Hepatocyte (in vitro differentiated cells): ENCODE data around the gene TRMT1. TPM values are rescaled to one million over a fixed set of nuclear protein-coding genes. Genes with fewer than 3 reads are reported as not detected.

Experiments
- DNase-seq: peaks from one replicate; pipeline ENCODE4 v3.0.0-alpha.2; 2016; ENCODE audit warnings: low spot score
- H2AFZ ChIP-seq: fragments of 200-600 bp; sonication (generic); 2 replicates; pipeline ENCODE4 v1.6.0; 2016; ENCODE audit warnings: antibody characterized with exemption, mild to moderate bottlenecking
- H3K27ac ChIP-seq: fragments of 200-600 bp; sonication (generic); 2 replicates; pipeline ENCODE4 v1.5.1; 2016; ENCODE audit warnings: mild to moderate bottlenecking
- H3K27me3 ChIP-seq: fragments of 200-600 bp; sonication (generic); 2 replicates; pipeline ENCODE4 v1.6.1; 2016
- H3K36me3 ChIP-seq: fragments of 200-600 bp; sonication (generic); replicated peaks from 2 replicates; pipeline ENCODE4 v1.5.1; 2016; ENCODE audit warnings: low read depth; ENCODE audit not compliant: insufficient read depth
- H3K4me1 ChIP-seq: fragments of 200-600 bp; sonication (generic); 2 replicates; pipeline ENCODE4 v1.5.1; 2016; ENCODE audit warnings: mild to moderate bottlenecking, moderate library complexity; ENCODE audit not compliant: insufficient read depth
- H3K4me2 ChIP-seq: fragments of 200-600 bp; sonication (generic); 2 replicates; pipeline ENCODE4 v1.6.0; 2016
- H3K4me3 ChIP-seq: fragments of 200-600 bp; sonication (generic); 2 replicates; pipeline ENCODE4 v1.5.1; 2016; ENCODE audit warnings: mild to moderate bottlenecking
- H3K79me2 ChIP-seq: fragments of 200-600 bp; sonication (generic); 2 replicates; pipeline ENCODE4 v1.6.0; 2017; ENCODE audit warnings: mild to moderate bottlenecking
- H3K9me2 ChIP-seq: fragments of 200-600 bp; sonication (generic); replicated peaks from 2 replicates; pipeline ENCODE4 v1.6.0; 2017; ENCODE audit warnings: mild to moderate bottlenecking; ENCODE audit not compliant: insufficient read depth
- H3K9me3 ChIP-seq: fragments of 200-600 bp; sonication (generic); 2 replicates; pipeline ENCODE4 v1.5.1; 2016; ENCODE audit warnings: low read depth, mild to moderate bottlenecking
- H4K20me1 ChIP-seq: fragments of 200-600 bp; sonication (generic); 2 replicates; pipeline ENCODE4 v1.6.0; 2016; ENCODE audit warnings: mild to moderate bottlenecking; ENCODE audit not compliant: insufficient read depth, poor library complexity, severe bottlenecking
- EZH2 ChIP-seq: fragments of 200-600 bp; sonication (generic); IDR thresholded peaks from 2 replicates; pipeline ENCODE4 v1.6.1; 2016; ENCODE audit warnings: antibody characterized with exemption, mild to moderate bottlenecking, borderline replicate concordance
- EZH2phosphoT487 ChIP-seq: fragments of 200-600 bp; sonication (generic); IDR thresholded peaks from one replicate; pipeline ENCODE4 v1.6.1; 2018; ENCODE audit warnings: antibody characterized with exemption, mild to moderate bottlenecking, low read depth, moderate library complexity; ENCODE audit not compliant: unreplicated experiment, severe bottlenecking
- WGBS: methylation state at CpG from one replicate; pipeline ENCODE4 v1.1.6; 2016; ENCODE audit warnings: low lambda C conversion rate; ENCODE audit errors: missing lambda C conversion rate; 5-methylcytosine and 5-hydroxymethylcytosine counted together
- polyA plus RNA-seq: library from polyadenylated mRNA; unstranded; fragments of >200 nt; fragmentation: Nextera tagmentation; extraction: Ambion mirVana; gene quantifications from 2 replicates; pipeline ENCODE4 v1.2.1, GENCODE V29; 2016
- total RNA-seq: library from RNA; depleted of rRNA; stranded (reverse); fragments of >200 nt; gene quantifications from 2 replicates; pipeline ENCODE4 v1.2.3, GENCODE V29; 2014
- TF ChIP-seq, protein P1 (sequence below): fragments of 200-600 bp; sonication (generic); IDR thresholded peaks from 2 replicates; pipeline ENCODE4 v1.5.1; 2016; ENCODE audit warnings: antibody characterized with exemption, mild to moderate bottlenecking; ENCODE audit not compliant: poor library complexity

The TRMT1 gene
- total and polyA plus RNA-seq, 2 experiments from 2014 or later = 31.2 to 33.4 TPM

GRCh38 chr19:13073263-13073662, 43.3 kb downstream of the TRMT1 start:
- Histone ChIP-seq H3K79me2 (no peaks in the 10 kb centered on the region), H4K20me1 (no peaks in the 10 kb centered on the region), H3K27ac (no peak overlapping the region)

DNA sequence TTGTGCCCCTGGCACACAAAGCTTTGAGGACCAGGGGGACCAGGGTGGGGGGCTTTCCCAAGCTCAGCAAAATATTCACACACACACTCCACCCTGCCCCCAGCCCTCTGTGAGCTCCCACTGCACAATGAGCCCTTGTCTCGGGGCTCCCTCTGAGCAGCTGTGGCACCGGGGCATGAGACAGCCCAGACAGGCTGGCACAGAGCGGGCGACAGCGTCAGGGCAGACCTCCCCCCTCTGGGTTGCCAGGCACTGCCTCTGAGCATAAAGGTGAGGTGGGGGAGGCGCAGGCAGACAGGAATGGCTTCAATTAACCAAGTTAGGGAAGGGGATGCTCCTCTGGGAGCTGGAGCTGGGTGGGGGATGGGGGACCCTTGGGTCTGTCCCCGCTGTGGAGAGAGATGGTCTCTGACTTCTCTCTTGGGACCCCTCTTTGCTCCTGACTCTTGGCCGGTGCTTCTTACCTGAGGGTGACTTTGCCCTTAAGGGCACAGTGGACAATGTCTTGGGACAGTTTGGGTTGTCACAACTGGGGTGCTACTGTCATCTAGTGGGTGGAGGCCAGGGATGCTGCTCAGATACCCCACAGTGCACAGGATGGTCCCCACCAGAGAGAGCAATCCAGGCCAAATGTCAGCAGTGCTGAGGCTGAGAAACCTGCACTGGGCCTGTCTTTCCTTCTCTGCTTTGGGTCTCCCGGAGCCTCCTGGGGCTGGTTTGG, 44.2 kb downstream of the TRMT1 start:
- H3K79me2 ChIP-seq = no peaks in the 10 kb centered on the region
- H3K4me1 ChIP-seq = peaks cover 35% of the 10 kb centered on the region
- no peak overlapping the region for H3K27ac ChIP-seq
- DNase-seq = no peak
- H2AFZ ChIP-seq = no peak overlapping the region
- no peak overlapping the region for H3K4me3 ChIP-seq
- H3K36me3 ChIP-seq = no peaks in the 10 kb centered on the region
- H4K20me1 ChIP-seq = no peaks in the 10 kb centered on the region
- whole genome bisulfite sequencing = 86% methylated on average over 9 of the region's 9 CpGs
- peaks cover 4% of the 10 kb centered on the region for H3K27me3 ChIP-seq
- TF ChIP-seq, protein P1, sequence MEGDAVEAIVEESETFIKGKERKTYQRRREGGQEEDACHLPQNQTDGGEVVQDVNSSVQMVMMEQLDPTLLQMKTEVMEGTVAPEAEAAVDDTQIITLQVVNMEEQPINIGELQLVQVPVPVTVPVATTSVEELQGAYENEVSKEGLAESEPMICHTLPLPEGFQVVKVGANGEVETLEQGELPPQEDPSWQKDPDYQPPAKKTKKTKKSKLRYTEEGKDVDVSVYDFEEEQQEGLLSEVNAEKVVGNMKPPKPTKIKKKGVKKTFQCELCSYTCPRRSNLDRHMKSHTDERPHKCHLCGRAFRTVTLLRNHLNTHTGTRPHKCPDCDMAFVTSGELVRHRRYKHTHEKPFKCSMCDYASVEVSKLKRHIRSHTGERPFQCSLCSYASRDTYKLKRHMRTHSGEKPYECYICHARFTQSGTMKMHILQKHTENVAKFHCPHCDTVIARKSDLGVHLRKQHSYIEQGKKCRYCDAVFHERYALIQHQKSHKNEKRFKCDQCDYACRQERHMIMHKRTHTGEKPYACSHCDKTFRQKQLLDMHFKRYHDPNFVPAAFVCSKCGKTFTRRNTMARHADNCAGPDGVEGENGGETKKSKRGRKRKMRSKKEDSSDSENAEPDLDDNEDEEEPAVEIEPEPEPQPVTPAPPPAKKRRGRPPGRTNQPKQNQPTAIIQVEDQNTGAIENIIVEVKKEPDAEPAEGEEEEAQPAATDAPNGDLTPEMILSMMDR = no peak
- TF ChIP-seq EZH2phosphoT487 = no peak
- no peak for TF ChIP-seq EZH2
- no peaks in the 10 kb centered on the region for H3K9me2 ChIP-seq
- no peak overlapping the region for H3K4me2 ChIP-seq
- no peaks in the 10 kb centered on the region for H3K9me3 ChIP-seq

More at GRCh38 chr19:13073263-13073662, 43.3 kb downstream of the TRMT1 start:
- H3K4me2 ChIP-seq = no peak overlapping the region
- WGBS = 68% methylated on average over 5 of the region's 5 CpGs
- DNase-seq = no peak
- no peaks in the 10 kb centered on the region for H3K9me3 ChIP-seq
- H2AFZ ChIP-seq = no peak overlapping the region
- TF ChIP-seq EZH2 (no peak), EZH2phosphoT487 (no peak)
- TF ChIP-seq, protein P1 = no peak
- H3K36me3 ChIP-seq = no peaks in the 10 kb centered on the region
- H3K4me3 ChIP-seq = no peak overlapping the region
- peaks cover 4% of the 10 kb centered on the region for H3K27me3 ChIP-seq
- H3K9me2 ChIP-seq = no peaks in the 10 kb centered on the region
- H3K4me1 ChIP-seq = peaks cover 38% of the 10 kb centered on the region

DNA sequence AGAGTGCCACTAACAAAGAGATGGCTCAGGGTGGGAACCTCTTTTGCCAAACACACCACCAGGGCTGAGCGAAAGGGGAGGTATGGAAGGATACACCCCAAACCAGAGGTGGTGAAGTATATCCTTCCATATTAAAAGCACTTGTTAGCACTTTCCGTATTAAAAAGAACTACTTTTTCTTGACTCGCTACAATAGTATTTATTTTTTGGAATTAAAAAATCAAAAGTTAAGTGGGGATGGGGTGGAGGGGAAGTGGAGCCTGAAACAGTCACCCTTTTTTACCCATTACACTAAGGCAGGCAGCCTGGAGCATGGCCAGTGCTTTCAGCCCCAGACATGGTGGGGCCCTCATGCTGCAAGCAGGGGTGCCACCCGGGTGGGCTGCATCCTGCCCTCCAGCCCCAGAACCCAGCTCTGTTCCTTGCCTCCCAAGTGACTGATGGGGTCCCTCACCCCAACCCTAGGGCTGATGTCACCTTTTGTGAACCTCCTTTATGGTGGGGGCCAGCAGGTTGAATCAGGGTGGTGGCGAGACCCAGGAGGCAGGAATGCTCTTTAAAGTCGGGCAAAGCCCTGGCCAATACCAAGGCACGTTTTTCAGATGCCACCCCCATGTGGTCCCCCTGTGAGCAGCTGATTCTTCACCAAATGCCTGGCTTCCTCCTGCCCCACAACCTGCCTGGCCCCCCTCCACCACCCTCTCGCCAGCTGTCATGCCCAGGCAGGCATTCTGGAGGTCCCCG, 44.9 kb downstream of the TRMT1 start:
- no peak for DNase-seq
- no peaks in the 10 kb centered on the region for H3K9me3 ChIP-seq
- WGBS = 86% methylated on average over 8 of the region's 9 CpGs
- H3K4me2 ChIP-seq = no peak overlapping the region
- no peak overlapping the region for H2AFZ ChIP-seq
- no peak for TF ChIP-seq EZH2
- TF ChIP-seq, protein P1 = no peak
- TF ChIP-seq EZH2phosphoT487 = no peak
- H3K79me2 ChIP-seq = no peaks in the 10 kb centered on the region
- H3K27ac ChIP-seq = no peak overlapping the region
- H3K4me1 ChIP-seq = peaks cover 28% of the 10 kb centered on the region
- no peaks in the 10 kb centered on the region for H4K20me1 ChIP-seq
- no peaks in the 10 kb centered on the region for H3K9me2 ChIP-seq
- peaks cover 4% of the 10 kb centered on the region for H3K27me3 ChIP-seq
- no peaks in the 10 kb centered on the region for H3K36me3 ChIP-seq
- no peak overlapping the region for H3K4me3 ChIP-seq
